Articular chondrocyte of knee joint (primary cell): ENCODE data around the gene SOWAHD. TPM values are rescaled to one million over a fixed set of nuclear protein-coding genes. Genes with fewer than 3 reads are reported as not detected.

ENCODE experiments used
- small RNA-seq: library from RNA; depleted of rRNA; stranded (forward); fragments of <200 nt; gene quantifications from one replicate; pipeline ENCODE3, GENCODE V24; 2012
- total RNA-seq: library from RNA; depleted of rRNA; stranded (reverse); fragments of >200 nt; gene quantifications from 2 replicates; pipeline ENCODE4 v1.2.3, GENCODE V29; 2012

The SOWAHD gene
- total RNA-seq, result 0.13 and 0.32 TPM in 2 replicates

GRCh38 chrX:119757979-119758730 is at the start of gene SOWAHD:
TSS of gene SOWAHD (plus strand) at chrX:119758588. CDS start at chrX:119758668, 80 bp downstream.

GRCh38 chrX:119791437-119792231 is 33.2 kb downstream of the SOWAHD start, which contains the start of gene RPL39:
TSS of gene RPL39 (minus strand) at chrX:119791630. CDS start at chrX:119791576, 54 bp downstream.

Small RNA genes lying within 50 kb of the gene (small RNA-seq; reads per million reads assigned to genes)
- not detected for gene SNORA69

Other genes starting within 250 kb of the SOWAHD start
- gene STEEP1, start 193.2 kb upstream of the SOWAHD start, total RNA-seq, result 30.2 and 33.0 TPM in 2 replicates
- gene UBE2A, start 184.0 kb upstream of the SOWAHD start, total RNA-seq, result 47.7 and 56.5 TPM in 2 replicates
- gene NKRF, start 152.2 kb upstream of the SOWAHD start, total RNA-seq, result 5.9 and 6.1 TPM in 2 replicates
- gene SEPTIN6, start 65.4 kb upstream of the SOWAHD start, total RNA-seq, result 25.2 and 26.6 TPM in 2 replicates
- gene RPL39, start 33.0 kb downstream of the SOWAHD start, total RNA-seq, result 1,978 and 2,317 TPM in 2 replicates
- gene UPF3B, start 94.4 kb downstream of the SOWAHD start, total RNA-seq, result 1.8 TPM in 2 replicates
- 12.0 and 12.5 TPM in 2 replicates for gene RNF113A, start 113.1 kb downstream of the SOWAHD start, total RNA-seq
- gene NDUFA1, start 113.2 kb downstream of the SOWAHD start, total RNA-seq, result 55.8 and 56.6 TPM in 2 replicates
- gene AKAP14, start 137.3 kb downstream of the SOWAHD start, total RNA-seq, result not detected in 2 replicates
- gene NKAP, start 185.2 kb downstream of the SOWAHD start, total RNA-seq, result 5.2 and 5.4 TPM in 2 replicates